H1 (cell line): ENCODE measurements around the gene TBC1D9B. TPM values are rescaled to one million over a fixed set of nuclear protein-coding genes. Genes with fewer than 3 reads are reported as not detected.

Source experiments
- CBX5 ChIP-seq: fragments of 300-800, 300-1000 bp; sonication (generic); IDR thresholded peaks from 2 replicates; pipeline ENCODE4 v1.7.1; 2016; ENCODE audit warnings: antibody characterized with exemption, low read length, low read depth
- KDM4A ChIP-seq: IDR thresholded peaks from one replicate; pipeline ENCODE4 v1.7.1; 2012; ENCODE audit warnings: low read depth, mild to moderate bottlenecking, moderate library complexity, low read length, inconsistent platforms; ENCODE audit not compliant: severe bottlenecking
- NANOG ChIP-seq: IDR thresholded peaks from 2 replicates; pipeline ENCODE4 v1.6.1; 2011; ENCODE audit warnings: low read length, low read depth, mild to moderate bottlenecking, inconsistent platforms; ENCODE audit not compliant: insufficient read depth, poor library complexity, severe bottlenecking
- RFX5 ChIP-seq: IDR thresholded peaks from 2 replicates; pipeline ENCODE4 v1.6.1; 2011; ENCODE audit warnings: low read depth, low read length, improper control_type of control experiment, borderline replicate concordance
- SRF ChIP-seq: IDR thresholded peaks from 2 replicates; pipeline ENCODE4 v1.6.1; 2011; ENCODE audit warnings: mild to moderate bottlenecking, low read depth, low read length, moderate library complexity
- TAF7 ChIP-seq: optimal IDR thresholded peaks from 2 replicates; pipeline ENCODE3; 2011; ENCODE audit warnings: low read depth, mild to moderate bottlenecking, inconsistent platforms, low read length, moderate library complexity, borderline replicate concordance
- ZNF274 ChIP-seq: IDR thresholded peaks from 2 replicates; pipeline ENCODE4 v1.7.0; 2012; ENCODE audit warnings: low read length, borderline replicate concordance; ENCODE audit errors: extremely low read depth
- polyA plus RNA-seq, 7 experiments: library from polyadenylated mRNA; depleted of rRNA in 3 of 7; stranded (reverse) in 5 of 7; unstranded in 2 of 7; fragments of >200 nt in 5 of 7; fragments of 200-250 nt in 2 of 7; gene quantifications; 1 replicate in 5 of 7; 2 replicates in 1 of 7; 4 replicates in 1 of 7; pipeline versions ENCODE4 v1.2.1 to v1.2.3, GENCODE V29; 2011 to 2013; ENCODE audit warnings: missing spikeins in 2 of 7, mixed read lengths in 2 of 7
- total RNA-seq: library from RNA; stranded (reverse); fragmentation: NEBNext Ultra II Directional; extraction: Animal tissue kit (Norgen Biotek cat#: 25700); gene quantifications from 2 replicates; pipeline ENCODE4 v1.2.1, GENCODE V29; 2021

TBC1D9B gene
- total and polyA plus RNA-seq, 2 of the 8 experiments (the other 6 are each of a cell fraction or from before 2014, with no cell fraction given), result 33.6 to 57.1 TPM

DNA sequence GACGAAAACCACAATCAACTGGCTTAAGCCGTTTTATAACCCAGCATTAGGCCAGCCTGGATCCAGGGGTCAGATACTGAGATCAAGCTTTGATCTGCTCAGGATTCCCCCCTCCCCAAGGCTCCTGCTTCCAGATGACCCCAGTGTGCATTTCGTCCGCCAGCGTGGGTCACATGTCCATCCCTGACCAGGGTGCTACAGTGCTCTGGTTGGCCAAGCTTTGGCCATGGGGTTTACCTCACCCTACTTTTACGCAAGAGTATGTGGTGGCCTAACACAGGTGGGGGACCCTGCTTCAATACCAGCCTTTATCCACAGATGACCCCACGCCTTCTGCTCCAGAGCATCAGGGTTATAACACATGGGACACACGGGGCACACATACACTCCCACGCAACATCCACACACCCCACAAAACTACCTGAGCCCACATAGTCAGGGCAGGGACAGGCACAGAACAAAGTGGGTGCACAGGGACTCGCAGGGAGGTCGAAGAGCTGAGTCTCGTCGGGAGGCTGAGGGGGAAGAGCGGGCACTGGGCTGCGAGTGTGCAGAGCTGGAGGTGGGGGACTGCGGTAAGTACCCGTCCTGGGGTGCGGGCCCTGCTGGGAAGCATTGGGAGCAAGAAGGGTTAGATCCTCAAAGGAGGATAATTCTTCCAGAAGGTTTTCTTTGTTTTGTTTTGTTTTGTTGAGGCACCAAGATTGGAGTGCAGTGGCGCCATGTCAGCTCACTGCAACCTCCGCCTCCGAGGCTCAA lies 92.0 kb downstream of the TBC1D9B start (continued):
- no peak for TF ChIP-seq NANOG
- TF ChIP-seq KDM4A, result no peak
- no peak for TF ChIP-seq TAF7
- no peak for TF ChIP-seq CBX5
- TF ChIP-seq ZNF274, result no peak
- TF ChIP-seq SRF, result no peak
- TF ChIP-seq RFX5, result no peak
